A549 (cell line): ENCODE data around the gene BMP7. TPM values are rescaled to one million over a fixed set of nuclear protein-coding genes. Genes with fewer than 3 reads are reported as not detected.
A peak's percentile ranks its signal among the peaks of the same experiment; 100 is the strongest.

Experiments used
- ATAC-seq, 2 experiments: fragments of 200-7000 bp in 1 of 2; fragments of >200 bp in 1 of 2; cut with Nextera tagmentation in 1 of 2; cut with Tn5 transposase in 1 of 2; 3 replicates each; pipeline versions ENCODE4 v1.8.0 to v1.9.1; 2018 to 2020; ENCODE audit warnings: mild to moderate bottlenecking in 1 of 2, moderate library complexity in 1 of 2
- CTCF ChIA-PET: fragments of 300-600 bp; sonication (Branson Sonifier 250); formaldehyde crosslinking; extraction: SDS; loops from one replicate; lab custom pipeline; 2021; ENCODE audit warnings: antibody characterized with exemption, inconsistent platforms; lab: Yijun Ruan, JAX
- POLR2A ChIA-PET: fragments of 350-600 bp; formaldehyde crosslinking; extraction: SDS; loops from one replicate; lab custom pipeline; 2021; ENCODE audit warnings: antibody characterized with exemption, inconsistent platforms; lab: Yijun Ruan, JAX
- DNase-seq, 2 experiments: peaks; one replicate each; pipeline versions ENCODE4 v3.0.0 to v3.0.0-alpha.2; 2011 to 2016; ENCODE audit warnings: low read depth in 1 of 2, low spot score in 1 of 2
- FAIRE-seq: peaks from 2 replicates; lab custom pipeline; 2011; peaks lifted over from hg19 to GRCh38; lab: Jason Lieb, UNC
- H3K27ac ChIP-seq, 2 experiments: fragments of >200 bp; sonication (Bioruptor Twin); formaldehyde crosslinking; 3 replicates each; pipeline ENCODE4 v1.5.1; 2016 to 2017
- H3K4me1 ChIP-seq: fragments of >200 bp; sonication (Bioruptor Twin); formaldehyde crosslinking; 3 replicates; pipeline ENCODE4 v1.6.1; 2016
- H3K4me2 ChIP-seq: fragments of >200 bp; sonication (Bioruptor Twin); formaldehyde crosslinking; 3 replicates; pipeline ENCODE4 v1.6.1; 2016
- H3K4me3 ChIP-seq: fragments of >200 bp; sonication (Bioruptor Twin); formaldehyde crosslinking; 3 replicates; pipeline ENCODE4 v1.5.1; 2016
- H3K9me3 ChIP-seq: fragments of >200 bp; sonication (Bioruptor Twin); formaldehyde crosslinking; 3 replicates; pipeline ENCODE4 v1.6.1; 2016
- BCL3 ChIP-seq: fragments of >200 bp; sonication (Bioruptor Twin); formaldehyde crosslinking; IDR thresholded peaks from 3 replicates; pipeline ENCODE4 v1.6.1; 2016
- CBX2 ChIP-seq: fragments of 200-600 bp; sonication (generic); IDR thresholded peaks from 2 replicates; pipeline ENCODE4 v1.6.1; 2016; ENCODE audit warnings: low read depth, mild to moderate bottlenecking, borderline replicate concordance
- CBX8 ChIP-seq: fragments of 200-600 bp; sonication (generic); IDR thresholded peaks from 2 replicates; pipeline ENCODE4 v1.6.1; 2016
- CEBPB ChIP-seq, 2 experiments: fragments of >200 bp in 1 of 2; sonication (Bioruptor Twin) in 1 of 2; formaldehyde crosslinking in 1 of 2; IDR thresholded peaks; 2 replicates each; pipeline ENCODE4 v1.6.1; 2012 to 2016
- EHMT2 ChIP-seq: fragments of 200-600 bp; sonication (generic); IDR thresholded peaks from 2 replicates; pipeline ENCODE4 v1.6.1; 2016; ENCODE audit warnings: antibody characterized with exemption, low read depth, mild to moderate bottlenecking, moderate library complexity
- ELK1 ChIP-seq: fragments of 150-350 bp; IDR thresholded peaks from 2 replicates; pipeline ENCODE4 v1.6.1; 2014; ENCODE audit warnings: low read depth, mild to moderate bottlenecking, low read length
- EP300 ChIP-seq, 2 experiments: fragments of >200 bp; sonication (Bioruptor Twin); formaldehyde crosslinking; IDR thresholded peaks; 2 replicates in 1 of 2; 3 replicates in 1 of 2; pipeline ENCODE4 v1.6.1; 2016 to 2017
- ESRRA ChIP-seq: fragments of 150-350 bp; IDR thresholded peaks from 2 replicates; pipeline ENCODE4 v1.6.1; 2014; ENCODE audit warnings: mild to moderate bottlenecking, low read length, borderline replicate concordance
- FOSL2 ChIP-seq, 2 experiments: fragments of 450-650 bp in 1 of 2; fragments of >200 bp in 1 of 2; sonication (Bioruptor Twin) in 1 of 2; formaldehyde crosslinking; IDR thresholded peaks; 2 replicates each; pipeline versions ENCODE4 v1.5.0 to v1.6.1; 2016 to 2020; ENCODE audit warnings: mild to moderate bottlenecking in 1 of 2, moderate library complexity in 1 of 2
- GATA3 ChIP-seq: IDR thresholded peaks from 2 replicates; pipeline ENCODE4 v1.6.1; 2012; ENCODE audit warnings: borderline replicate concordance
- HDAC2 ChIP-seq: fragments of 200-600 bp; sonication (generic); IDR thresholded peaks from 2 replicates; pipeline ENCODE4 v1.6.1; 2016
- HES2 ChIP-seq: fragments of >200 bp; sonication (Bioruptor Twin); formaldehyde crosslinking; IDR thresholded peaks from 2 replicates; pipeline ENCODE4 v1.6.1; 2016
- HOXA7 ChIP-seq: fragments of 250-450 bp; sonication (Bioruptor Pico); IDR thresholded peaks from 2 replicates; pipeline ENCODE4 v1.5.0; 2020; ENCODE audit warnings: mild to moderate bottlenecking, moderate library complexity
- JUN ChIP-seq, 2 experiments: fragments of >200 bp; sonication (Bioruptor Twin); formaldehyde crosslinking; IDR thresholded peaks; 2 replicates in 1 of 2; 3 replicates in 1 of 2; pipeline ENCODE4 v1.6.1; 2016 to 2017
- KDM1A ChIP-seq: fragments of 200-600 bp; sonication (generic); IDR thresholded peaks from 2 replicates; pipeline ENCODE4 v1.6.1; 2016; ENCODE audit warnings: low read depth, mild to moderate bottlenecking
- KDM5A ChIP-seq: fragments of 200-600 bp; sonication (generic); IDR thresholded peaks from 2 replicates; pipeline ENCODE4 v1.6.1; 2016; ENCODE audit warnings: antibody characterized with exemption, mild to moderate bottlenecking
- MAX ChIP-seq: IDR thresholded peaks from 2 replicates; pipeline ENCODE4 v1.6.1; 2012
- MAZ ChIP-seq: fragments of 150-350 bp; IDR thresholded peaks from 2 replicates; pipeline ENCODE4 v1.6.1; 2014; ENCODE audit warnings: antibody characterized with exemption, low read depth, low read length, borderline replicate concordance
- NFE2L2 ChIP-seq: fragments of 150-350 bp; conservative IDR thresholded peaks from 2 replicates; pipeline ENCODE4 v1.6.1; 2014; ENCODE audit warnings: low read length
- PHF8 ChIP-seq: fragments of 200-600 bp; sonication (generic); IDR thresholded peaks from 2 replicates; pipeline ENCODE4 v1.6.1; 2016; ENCODE audit warnings: low read depth, mild to moderate bottlenecking, antibody characterized with exemption, moderate library complexity, borderline replicate concordance
- POLR2AphosphoS2 ChIP-seq: conservative IDR thresholded peaks from 2 replicates; pipeline ENCODE4 v1.6.1; 2012; ENCODE audit warnings: low read length, improper control_type of control experiment, inconsistent platforms
- RAD21 ChIP-seq, 2 experiments: fragments of >200 bp in 1 of 2; sonication (Bioruptor Twin) in 1 of 2; formaldehyde crosslinking in 1 of 2; IDR thresholded peaks in 1 of 2; conservative IDR thresholded peaks in 1 of 2; 2 replicates in 1 of 2; 3 replicates in 1 of 2; pipeline ENCODE4 v1.6.1; 2012 to 2018; ENCODE audit warnings: inconsistent platforms in 1 of 2
- RCOR1 ChIP-seq: fragments of 150-350 bp; IDR thresholded peaks from 2 replicates; pipeline ENCODE4 v1.6.1; 2014; ENCODE audit warnings: antibody characterized with exemption, low read length, low read depth
- RNF2 ChIP-seq: fragments of 200-600 bp; sonication (generic); IDR thresholded peaks from 2 replicates; pipeline ENCODE4 v1.6.1; 2016; ENCODE audit warnings: low read depth, mild to moderate bottlenecking, antibody characterized with exemption, moderate library complexity, borderline replicate concordance
- SMC3 ChIP-seq: fragments of >200 bp; sonication (Bioruptor Twin); formaldehyde crosslinking; IDR thresholded peaks from 3 replicates; pipeline ENCODE4 v1.6.1; 2018; ENCODE audit warnings: inconsistent platforms
- SREBF2 ChIP-seq: fragments of 450-650 bp; IDR thresholded peaks from 2 replicates; pipeline ENCODE4 v1.6.1; 2014; ENCODE audit warnings: mild to moderate bottlenecking, moderate library complexity
- USF2 ChIP-seq: fragments of 450-650 bp; IDR thresholded peaks from 2 replicates; pipeline ENCODE4 v1.6.1; 2014; ENCODE audit warnings: antibody characterized with exemption
- ZC3H11A ChIP-seq: fragments of 450-650 bp; IDR thresholded peaks from 2 replicates; pipeline ENCODE4 v1.6.1; 2014; ENCODE audit warnings: antibody characterized with exemption, mild to moderate bottlenecking
- ZFP36 ChIP-seq: fragments of 450-650 bp; IDR thresholded peaks from 2 replicates; pipeline ENCODE4 v1.6.1; 2014; ENCODE audit warnings: borderline replicate concordance; ENCODE audit not compliant: partially characterized antibody
- WGBS: methylation state at CpG from one replicate; pipeline ENCODE4 v1.1.6; 2017; ENCODE audit errors: missing lambda C conversion rate; 5-methylcytosine and 5-hydroxymethylcytosine counted together
- polyA plus RNA-seq, 4 experiments: library from polyadenylated mRNA; depleted of rRNA in 3 of 4; stranded (reverse); fragments of >200 nt; fragmentation: RNase III in 1 of 4; extraction: RNeasy Plus Mini Kit Qiagen cat#74134 plus additional on column Dnase treatment in 1 of 4; gene quantifications; 2 replicates in 3 of 4; 3 replicates in 1 of 4; pipeline ENCODE4 v1.2.3, GENCODE V29; 2011 to 2017

BMP7 gene
- polyA plus RNA-seq, 2 of the 4 experiments (the other 2 are of a cell fraction), result 0.08 to 0.22 TPM

- WGBS, result 21% methylated on average over 10 of the region's 10 CpGs
- CTCF ChIA-PET, result interaction anchor here (1.1 to 1.5 kb wide), 4 partner anchors 11 to 37 kb away, joined by 3 read pairs; no protein-coding TSS in a partner anchor
- POLR2A ChIA-PET, result no interaction called here
- Histone ChIP-seq H3K9me3 (no peaks in the 10 kb centered on the region), H3K4me3 (no peak overlapping the region), H3K4me2 (no peak overlapping the region), H3K4me1 (no peaks in the 10 kb centered on the region), H3K27ac (no peak overlapping the region)
- FAIRE-seq (no peak), ATAC-seq (peak; percentile 38 to 47; a peak in 2 of 6 replicates), DNase-seq (no peak)
- TF ChIP-seq POLR2AphosphoS2 (no peak), MAX (no peak), KDM5A (no peak), RAD21 (conservative IDR thresholded peaks at IDR 0.05 in 1 of 2, IDR thresholded peaks at IDR 0.05 in 1 of 2) (no peak), RNF2 (no peak), SREBF2 (no peak), CEBPB (IDR thresholded peaks at IDR 0.05) (no peak), NFE2L2 (no peak), HOXA7 (CRISPR knock-in tag) (no peak), JUN (IDR thresholded peaks at IDR 0.05) (no peak), PHF8 (no peak), RCOR1 (no peak), HES2 (no peak)
Observed at GRCh38 chr20:57291003-57291402, 24.6 kb upstream of the BMP7 start.

- Histone ChIP-seq H3K4me3 (no peak overlapping the region), H3K27ac (no peak overlapping the region), H3K9me3 (no peaks in the 10 kb centered on the region), H3K4me2 (no peak overlapping the region), H3K4me1 (no peaks in the 10 kb centered on the region)
- FAIRE-seq, result no peak
- WGBS, result 50% methylated on average over 5 of the region's 5 CpGs
- TF ChIP-seq HDAC2, result no peak
- TF ChIP-seq BCL3, result no peak
- TF ChIP-seq CEBPB (IDR thresholded peaks at IDR 0.05), result no peak
- no peak for TF ChIP-seq ZFP36
- TF ChIP-seq KDM5A, result no peak
- no peak for TF ChIP-seq ESRRA
- no peak for TF ChIP-seq CBX8
- TF ChIP-seq SMC3, result no peak
- no peak for TF ChIP-seq USF2
- no peak for TF ChIP-seq RNF2
- POLR2A ChIA-PET, result no interaction called here
- no peak for DNase-seq
- CTCF ChIA-PET, result interaction anchor here (1.1 to 1.5 kb wide), 3 partner anchors 17 to 38 kb away, joined by 3 read pairs; no protein-coding TSS in a partner anchor
- ATAC-seq, result no peak
Observed at GRCh38 chr20:57290178-57290484, 23.7 kb upstream of the BMP7 start.

- Histone ChIP-seq H3K4me3 (no peak overlapping the region), H3K4me2 (no peak overlapping the region), H3K9me3 (no peaks in the 10 kb centered on the region), H3K4me1 (no peaks in the 10 kb centered on the region), H3K27ac (no peak overlapping the region)
- ChIA-PET POLR2A (no interaction called here), CTCF (interaction anchor here (1.1 to 1.5 kb wide), 3 partner anchors 30 to 199 kb away, joined by 3 read pairs; no protein-coding TSS in a partner anchor)
- FAIRE-seq, result no peak
- DNase-seq, result no peak
- 29% methylated on average over 8 of the region's 8 CpGs for WGBS
- ATAC-seq, result peak in 1 of 2 experiments; percentile 37; a peak in 1 of 6 replicates
- no peak for TF ChIP-seq EP300 (IDR thresholded peaks at IDR 0.05)
- no peak for TF ChIP-seq POLR2AphosphoS2
- no peak for TF ChIP-seq MAX
- TF ChIP-seq GATA3, result no peak
- TF ChIP-seq KDM1A, result no peak
- TF ChIP-seq ELK1, result no peak
- no peak for TF ChIP-seq MAZ
- no peak for TF ChIP-seq EHMT2
- no peak for TF ChIP-seq BCL3
- TF ChIP-seq ZC3H11A, result no peak
- no peak for TF ChIP-seq CBX2
- no peak for TF ChIP-seq HDAC2
- TF ChIP-seq FOSL2 (IDR thresholded peaks at IDR 0.05), result no peak
- no peak for TF ChIP-seq FOSL2 (CRISPR knock-in tag; IDR thresholded peaks at IDR 0.05)
- no peak for TF ChIP-seq HOXA7 (CRISPR knock-in tag)
Observed at GRCh38 chr20:57289391-57290177, 23.1 kb upstream of the BMP7 start.
